Stimulated activated effector memory CD8-positive, alpha-beta T cell treated with anti-CD3 and anti-CD28 coated beads, Interleukin-12 subunit alpha, Interleukin-12 subunit beta, amount 100 ng/mL, for 72 hours (primary cell): ENCODE measurements around the gene CBARP.

ENCODE experiments used
- ATAC-seq: fragments of 150-1000 bp; cut with Tn5 transposase; 2 replicates; pipeline ENCODE4 v1.10.0; 2021
- DNase-seq, 2 donors: peaks; one replicate each; pipeline ENCODE4 v3.0.0; 2021 to 2022; ENCODE audit warnings: low spot score in 2 of 2
- H3K27ac Mint-ChIP-seq: one replicate; pipeline ENCODE4 v1.8.0; 2022; ENCODE audit warnings: mild to moderate bottlenecking, mixed read lengths
- H3K36me3 Mint-ChIP-seq: one replicate; pipeline ENCODE4 v1.8.0; 2022; ENCODE audit warnings: mild to moderate bottlenecking, mixed read lengths
- H3K4me1 Mint-ChIP-seq: one replicate; pipeline ENCODE4 v1.8.0; 2022; ENCODE audit warnings: mixed read lengths
- H3K4me3 Mint-ChIP-seq: one replicate; pipeline ENCODE4 v1.8.0; 2022; ENCODE audit warnings: mild to moderate bottlenecking, mixed read lengths
- H3K9me3 Mint-ChIP-seq: one replicate; pipeline ENCODE4 v1.8.0; 2022; ENCODE audit warnings: mixed read lengths

The CBARP gene

GRCh38 chr19:1232652-1233072 is 5.1 kb downstream of the CBARP start:
- ATAC-seq, result no peak
- H3K27ac Mint-ChIP-seq, result peak overlapping the region; percentile 58
- no peak overlapping the region for H3K4me3 Mint-ChIP-seq
- H3K9me3 Mint-ChIP-seq, result no peaks in the 10 kb centered on the region
- peaks cover 6% of the 10 kb centered on the region for H3K36me3 Mint-ChIP-seq
- H3K4me1 Mint-ChIP-seq, result peaks cover 10% of the 10 kb centered on the region
- no peak for DNase-seq

GRCh38 chr19:1231729-1232637 is 5.8 kb downstream of the CBARP start:
- peak overlapping the region; percentile 58 for H3K27ac Mint-ChIP-seq
- ATAC-seq (peak; percentile 14), DNase-seq (no peak)
- H3K36me3 Mint-ChIP-seq, result peaks cover 6% of the 10 kb centered on the region
- no peak overlapping the region for H3K4me3 Mint-ChIP-seq
- H3K4me1 Mint-ChIP-seq, result peaks cover 10% of the 10 kb centered on the region
- H3K9me3 Mint-ChIP-seq, result no peaks in the 10 kb centered on the region

GRCh38 chr19:1230783-1231489 is 6.9 kb downstream of the CBARP start:
- Mint-ChIP-seq H3K36me3 (peaks cover 6% of the 10 kb centered on the region), H3K27ac (no peak overlapping the region)
- DNase-seq, result no peak

GRCh38 chr19:1229924-1230782 is 7.7 kb downstream of the CBARP start:
- Mint-ChIP-seq H3K27ac (no peak overlapping the region), H3K4me1 (peaks cover 10% of the 10 kb centered on the region), H3K36me3 (peaks cover 6% of the 10 kb centered on the region), H3K9me3 (no peaks in the 10 kb centered on the region), H3K4me3 (no peak overlapping the region)
- DNase-seq (no peak), ATAC-seq (no peak)

More at GRCh38 chr19:1230783-1231489, 6.9 kb downstream of the CBARP start:
- H3K9me3 Mint-ChIP-seq, result no peaks in the 10 kb centered on the region
- ATAC-seq, result peak; percentile 4
- H3K4me1 Mint-ChIP-seq, result peaks cover 10% of the 10 kb centered on the region
- H3K4me3 Mint-ChIP-seq, result no peak overlapping the region

- ATAC-seq, result no peak
- no peak for DNase-seq
- peaks cover 10% of the 10 kb centered on the region for H3K4me1 Mint-ChIP-seq
- no peak overlapping the region for H3K27ac Mint-ChIP-seq
- no peak overlapping the region for H3K4me3 Mint-ChIP-seq
- no peaks in the 10 kb centered on the region for H3K9me3 Mint-ChIP-seq
- peaks cover 6% of the 10 kb centered on the region for H3K36me3 Mint-ChIP-seq
Measured at GRCh38 chr19:1229056-1229923, 8.5 kb downstream of the CBARP start.

- H3K4me3 Mint-ChIP-seq, result no peak overlapping the region
- H3K36me3 Mint-ChIP-seq, result peaks cover 6% of the 10 kb centered on the region
- H3K4me1 Mint-ChIP-seq, result peaks cover 10% of the 10 kb centered on the region
- DNase-seq, result no peak
- no peak for ATAC-seq
- no peak overlapping the region for H3K27ac Mint-ChIP-seq
- H3K9me3 Mint-ChIP-seq, result no peaks in the 10 kb centered on the region
Measured at GRCh38 chr19:1228161-1228957, 9.4 kb downstream of the CBARP start.

GRCh38 chr19:1227304-1228054 is 10.3 kb downstream of the CBARP start:
- H3K27ac Mint-ChIP-seq, result no peak overlapping the region
- no peak for ATAC-seq

GRCh38 chr19:1226522-1227303 is 11.1 kb downstream of the CBARP start:
- no peak for ATAC-seq
- H3K4me1 Mint-ChIP-seq, result peaks cover 2% of the 10 kb centered on the region
- H3K36me3 Mint-ChIP-seq, result peaks cover 6% of the 10 kb centered on the region

More at GRCh38 chr19:1227304-1228054, 10.3 kb downstream of the CBARP start:
- Mint-ChIP-seq H3K36me3 (peaks cover 6% of the 10 kb centered on the region), H3K4me1 (peaks cover 10% of the 10 kb centered on the region), H3K9me3 (no peaks in the 10 kb centered on the region), H3K4me3 (no peak overlapping the region)
- no peak for DNase-seq

GRCh38 chr19:1226227-1226518 is 11.6 kb downstream of the CBARP start:
- Mint-ChIP-seq H3K27ac (no peak overlapping the region), H3K36me3 (peaks cover 6% of the 10 kb centered on the region), H3K4me1 (no peaks in the 10 kb centered on the region), H3K9me3 (no peaks in the 10 kb centered on the region), H3K4me3 (no peak overlapping the region)
- DNase-seq (no peak), ATAC-seq (no peak)

More at GRCh38 chr19:1226522-1227303, 11.1 kb downstream of the CBARP start:
- DNase-seq, result no peak
- Mint-ChIP-seq H3K4me3 (no peak overlapping the region), H3K27ac (no peak overlapping the region), H3K9me3 (no peaks in the 10 kb centered on the region)

- H3K9me3 Mint-ChIP-seq, result no peaks in the 10 kb centered on the region
- H3K36me3 Mint-ChIP-seq, result peaks cover 6% of the 10 kb centered on the region
- ATAC-seq (no peak), DNase-seq (no peak)
- H3K4me1 Mint-ChIP-seq, result no peaks in the 10 kb centered on the region
- H3K4me3 Mint-ChIP-seq, result no peak overlapping the region
- no peak overlapping the region for H3K27ac Mint-ChIP-seq
Measured at GRCh38 chr19:1225440-1226226, 12.2 kb downstream of the CBARP start.

- no peaks in the 10 kb centered on the region for H3K9me3 Mint-ChIP-seq
- peaks cover 6% of the 10 kb centered on the region for H3K36me3 Mint-ChIP-seq
- no peak overlapping the region for H3K4me3 Mint-ChIP-seq
- no peak overlapping the region for H3K27ac Mint-ChIP-seq
- no peak for ATAC-seq
- no peaks in the 10 kb centered on the region for H3K4me1 Mint-ChIP-seq
- DNase-seq, result no peak
Measured at GRCh38 chr19:1224847-1225246, 13.0 kb downstream of the CBARP start.
